ENCODE measurements around the gene LCP1. TPM values are rescaled to one million over a fixed set of nuclear protein-coding genes. Genes with fewer than 3 reads are reported as not detected.

Gene LCP1
- total RNA-seq, 1 experiment from 2014 or later, result 73.0 TPM

DNA sequence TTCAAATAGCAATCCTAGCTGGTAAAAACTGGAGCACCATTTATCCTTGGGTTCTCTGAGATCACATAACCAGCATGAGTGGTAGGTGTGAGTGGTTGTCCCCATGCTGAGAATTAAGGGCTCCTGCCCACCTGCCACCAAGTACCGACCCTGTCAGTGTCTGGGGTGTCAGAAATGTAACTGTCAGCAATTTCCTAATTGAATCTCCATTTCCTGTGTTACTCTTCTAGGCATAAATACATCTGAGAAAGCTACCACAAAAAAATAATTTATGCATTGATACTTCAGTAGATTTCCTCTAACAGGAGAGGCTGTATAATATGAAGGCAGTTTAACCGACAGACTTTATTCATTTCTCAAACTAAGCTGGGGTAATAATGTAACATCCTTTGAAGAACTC, 102.2 kb downstream of the LCP1 start:
- no peak for DNase-seq (ENCODE audit: low read depth in 1 of 2, low spot score in 2 of 2)
- H3K27ac ChIP-seq, result no peak overlapping the region
- no peaks in the 10 kb centered on the region for H3K9me3 ChIP-seq (replicated peaks)
- H3K4me1 ChIP-seq (replicated peaks), result no peaks in the 10 kb centered on the region
- no peak overlapping the region for H3K4me3 ChIP-seq
- H3K27me3 ChIP-seq (replicated peaks), result no peaks in the 10 kb centered on the region; the same call in 1 of the 2 replicates
- no peaks in the 10 kb centered on the region for H3K36me3 ChIP-seq

DNA sequence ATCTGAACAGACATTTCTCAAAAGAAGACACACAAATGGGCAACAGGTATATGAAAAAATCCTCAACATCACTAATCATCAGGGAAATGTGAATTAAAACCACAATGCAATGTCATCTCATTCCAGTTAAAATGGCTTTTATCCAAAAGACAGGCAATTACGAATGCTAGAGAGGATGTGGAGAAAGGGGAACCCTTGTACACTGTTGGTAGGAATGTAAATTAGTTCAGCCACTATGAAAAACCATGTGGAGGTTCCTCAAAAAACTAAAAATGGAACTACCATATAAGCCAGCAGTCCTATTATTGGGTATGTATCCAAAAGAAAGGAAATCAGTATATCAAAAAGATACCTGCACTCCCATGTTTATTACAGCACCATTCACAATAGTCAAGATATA, 104.7 kb downstream of the LCP1 start:
- no peaks in the 10 kb centered on the region for H3K36me3 ChIP-seq
- H3K27ac ChIP-seq, result no peak overlapping the region
- H3K9me3 ChIP-seq (replicated peaks), result no peaks in the 10 kb centered on the region
- H3K4me3 ChIP-seq, result no peak overlapping the region
- H3K4me1 ChIP-seq (replicated peaks), result no peaks in the 10 kb centered on the region
- no peaks in the 10 kb centered on the region; the same call in 1 of the 2 replicates for H3K27me3 ChIP-seq (replicated peaks)
- DNase-seq (ENCODE audit: low read depth in 1 of 2, low spot score in 2 of 2), result no peak

DNA sequence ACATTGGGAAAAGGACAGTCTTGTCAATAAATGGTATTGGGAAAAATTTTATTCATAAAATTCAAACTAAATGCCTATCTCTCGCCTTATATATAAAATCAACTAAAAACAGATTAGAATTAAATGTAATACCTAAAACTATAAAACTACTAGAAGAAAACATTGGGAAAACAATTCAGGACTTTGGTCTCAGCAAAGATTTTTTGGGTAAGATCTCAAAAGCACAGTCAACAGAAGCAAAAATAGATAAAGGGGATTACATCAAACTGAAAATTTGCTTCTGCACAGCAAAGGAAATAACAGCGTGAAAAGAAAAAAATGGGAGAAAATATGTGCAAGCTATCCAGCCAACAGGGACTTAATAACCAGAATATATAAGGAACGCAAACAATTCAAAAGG, 105.2 kb downstream of the LCP1 start:
- Histone ChIP-seq H3K9me3 (replicated peaks) (no peaks in the 10 kb centered on the region), H3K27ac (no peak overlapping the region), H3K36me3 (no peaks in the 10 kb centered on the region), H3K27me3 (replicated peaks) (no peaks in the 10 kb centered on the region; the same call in 1 of the 2 replicates), H3K4me1 (replicated peaks) (no peaks in the 10 kb centered on the region), H3K4me3 (no peak overlapping the region)
- no peak for DNase-seq (ENCODE audit: low read depth in 1 of 2, low spot score in 2 of 2)

Other genes starting within 250 kb of the LCP1 start
- 6.7 and 12.2 TPM in 2 replicates for gene ZC3H13, start 129.4 kb downstream of the LCP1 start, total RNA-seq (2014; rRNA removed; shearing (Covaris generic))
- not detected in 2 replicates for gene CPB2, start 77.1 kb downstream of the LCP1 start, total RNA-seq (2014; rRNA removed; shearing (Covaris generic))
- not detected in 2 replicates for gene LRRC63, start 29.8 kb upstream of the LCP1 start, total RNA-seq (2014; rRNA removed; shearing (Covaris generic))
- 0.21 TPM in 1 of 2 replicates, not detected in the other for gene RUBCNL, start 205.1 kb upstream of the LCP1 start, total RNA-seq (2014; rRNA removed; shearing (Covaris generic))

Data from SJSA1 (cell line).